GM21723 (cell line): ENCODE data around the gene RSPH1.
A peak's percentile ranks its signal among the peaks of the same experiment; 100 is the strongest.

Source experiments
- ATAC-seq: cut with Tn5 transposase; IDR thresholded peaks from one replicate; pipeline ENCODE4 v1.9.1; 2021; ENCODE audit warnings: mild to moderate bottlenecking, moderate library complexity; ENCODE audit not compliant: unreplicated experiment

The RSPH1 gene

GRCh38 chr21:42496120-42496838 is at the start of gene RSPH1:
Gene RSPH1 (minus strand): TSS chr21:42496224. CDS start chr21:42496186, 38 bp downstream.
- peak; percentile 97 for ATAC-seq

GRCh38 chr21:42545745-42546144 is 49.7 kb upstream of the RSPH1 start:
- ATAC-seq = no peak

- no peak for ATAC-seq
Observed at GRCh38 chr21:42545317-42545716, 49.3 kb upstream of the RSPH1 start.

DNA sequence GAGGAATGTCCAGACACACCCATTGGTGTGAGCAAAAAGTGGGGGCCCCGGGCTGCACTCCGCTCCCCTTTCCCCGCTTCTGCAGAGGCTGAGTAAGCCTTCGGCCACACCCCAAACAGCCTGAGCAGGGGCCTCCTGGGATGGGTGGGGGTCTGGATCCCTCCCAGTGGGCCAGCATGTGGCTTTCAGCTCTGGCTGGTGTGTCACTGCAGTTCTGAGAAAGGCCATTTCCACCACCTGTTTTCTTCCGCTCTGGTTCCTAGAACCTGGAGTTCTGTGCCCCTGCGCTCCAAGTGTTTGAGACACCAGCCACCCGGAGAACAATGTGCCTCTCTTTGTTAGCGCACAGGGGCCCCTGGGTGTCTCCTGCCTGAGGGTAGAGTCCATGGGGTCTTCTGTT is 48.5 kb upstream of the RSPH1 start:
- no peak for ATAC-seq

- no peak for ATAC-seq
Observed at GRCh38 chr21:42543106-42543847, 47.3 kb upstream of the RSPH1 start.

DNA sequence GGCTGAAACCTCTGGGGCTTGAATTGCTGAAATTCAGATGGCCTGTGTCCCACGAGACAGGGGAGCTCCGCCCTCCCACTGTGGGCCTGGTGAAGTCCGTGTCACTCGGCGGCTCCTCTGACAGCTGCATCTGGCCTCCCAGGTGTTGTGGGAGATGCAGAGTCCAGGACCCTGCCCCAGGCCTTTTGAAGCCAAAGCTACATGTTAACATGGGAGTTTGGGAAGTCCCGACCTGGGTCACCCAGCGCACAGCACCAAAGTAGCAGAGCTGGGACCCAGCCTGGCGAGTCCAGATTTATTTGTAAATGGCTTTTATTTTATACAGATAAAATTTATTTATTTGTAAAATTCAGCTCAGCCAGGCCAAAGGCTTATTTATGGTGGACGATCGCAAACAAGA is 46.6 kb upstream of the RSPH1 start:
- no peak for ATAC-seq

DNA sequence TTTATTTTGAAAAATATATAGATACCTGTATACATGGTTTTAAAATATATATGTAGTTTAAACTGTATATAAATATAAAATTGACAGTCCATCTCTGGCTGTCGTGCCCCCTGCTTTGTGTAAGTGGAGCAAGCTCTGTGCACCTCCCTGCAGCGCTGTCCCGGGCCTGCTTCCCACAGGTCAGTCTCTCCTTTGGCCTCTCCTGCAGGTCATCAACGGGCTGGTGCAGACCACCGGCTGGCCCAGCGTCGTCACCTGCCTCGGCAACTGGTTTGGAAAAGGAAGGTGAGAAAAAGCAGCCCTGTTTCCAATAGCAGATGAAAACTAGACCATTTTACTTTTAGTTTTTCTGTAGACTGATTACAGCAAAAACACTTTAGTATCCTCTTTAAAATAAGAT is 46.2 kb upstream of the RSPH1 start:
- ATAC-seq = no peak

DNA sequence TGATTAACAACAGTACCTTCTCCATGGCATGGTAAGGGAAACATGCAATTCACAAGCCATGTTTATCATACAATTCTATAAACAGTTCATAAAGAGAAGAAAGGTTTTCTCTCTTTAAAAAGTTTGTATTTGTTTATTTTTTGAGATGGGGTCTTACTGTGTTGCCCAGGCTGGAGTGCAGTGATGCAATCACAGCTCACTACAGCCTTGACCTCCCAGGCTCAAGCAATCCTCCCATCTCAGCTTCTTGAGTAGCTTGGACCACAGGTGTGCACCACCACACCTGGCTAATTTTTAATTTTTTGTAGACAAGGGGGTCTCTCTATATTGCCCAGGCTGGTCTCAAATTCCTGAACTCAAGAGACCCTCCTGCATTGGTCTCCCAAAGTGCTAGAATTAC is 45.6 kb upstream of the RSPH1 start:
- ATAC-seq = no peak

DNA sequence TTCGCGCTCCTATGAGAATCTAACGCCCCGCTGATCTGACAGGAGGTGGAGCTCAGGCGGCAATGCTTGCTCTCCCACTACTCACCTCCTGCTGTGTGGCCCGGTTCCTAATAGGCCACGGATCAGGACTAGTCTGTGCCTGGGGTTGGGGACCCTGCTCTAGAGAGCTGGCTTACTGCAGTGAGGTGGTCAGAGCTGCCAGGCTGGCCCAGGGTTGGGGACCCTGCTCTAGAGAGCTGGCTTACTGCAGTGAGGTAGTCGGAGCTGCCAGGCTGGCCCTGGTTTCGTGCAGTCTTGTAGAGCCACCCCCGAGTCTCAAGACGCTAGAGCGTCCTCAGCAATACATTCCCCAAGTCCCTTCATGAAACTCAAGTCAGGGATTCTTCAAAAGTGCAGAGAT is 45.1 kb upstream of the RSPH1 start:
- ATAC-seq = no peak

DNA sequence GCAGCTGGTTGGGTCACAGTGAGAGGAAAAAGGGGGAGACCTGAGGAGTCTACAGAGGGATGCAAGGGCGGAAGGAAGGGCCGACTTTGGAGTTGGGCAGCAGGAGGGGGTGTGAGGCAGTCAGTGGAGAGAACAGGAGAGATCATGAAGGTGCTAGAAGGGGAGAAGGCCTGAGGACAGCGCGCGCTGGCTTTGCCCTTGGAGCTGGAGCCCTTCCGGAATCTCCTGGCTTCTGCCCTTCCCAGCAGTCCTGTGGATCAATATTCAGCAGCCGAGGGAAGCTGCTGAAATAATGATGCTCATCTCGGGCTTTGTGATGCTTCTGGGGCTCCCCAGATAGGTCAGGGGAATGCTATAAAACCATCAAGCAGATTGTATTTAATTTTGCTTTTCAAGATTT is 44.4 kb upstream of the RSPH1 start:
- no peak for ATAC-seq

DNA sequence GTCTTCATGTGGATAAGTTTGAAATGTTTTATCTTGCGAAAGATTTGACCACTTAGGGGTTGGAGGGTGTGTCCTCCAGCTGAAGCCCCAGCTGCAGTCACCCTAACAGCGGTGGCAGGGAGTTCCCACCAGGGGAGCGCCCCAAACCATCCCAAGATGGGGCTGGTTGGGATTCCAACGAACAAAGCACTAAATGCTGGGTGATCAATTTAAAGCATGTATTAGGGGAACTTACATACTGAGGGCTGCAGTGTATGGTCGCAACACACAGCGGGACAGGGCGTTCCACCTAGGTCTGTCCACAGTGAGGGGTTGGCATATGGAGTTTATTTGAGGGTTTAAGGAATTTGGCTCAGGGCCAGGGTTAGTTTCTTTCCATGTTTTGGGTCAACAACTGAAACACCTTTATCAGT is 43.9 kb upstream of the RSPH1 start:
- no peak for ATAC-seq

DNA sequence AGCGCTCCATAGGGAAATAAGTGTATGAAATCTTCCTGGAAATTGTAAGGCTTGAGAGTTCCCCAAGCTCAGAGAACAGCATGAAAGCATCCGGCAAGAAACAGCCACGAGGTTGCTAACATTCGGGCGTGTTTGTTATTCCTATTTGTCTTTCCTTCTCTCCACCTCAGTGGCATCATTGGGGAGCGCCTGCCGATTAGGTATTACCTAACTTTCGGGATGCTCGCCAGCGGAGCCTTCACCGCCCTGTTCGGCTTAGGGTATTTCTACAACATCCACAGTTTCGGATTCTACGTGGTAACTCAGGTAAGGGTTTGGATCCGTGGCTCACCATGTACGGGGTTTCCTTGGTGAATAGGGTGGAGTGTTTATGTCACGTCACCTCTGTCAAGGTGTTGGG is 43.3 kb upstream of the RSPH1 start:
- no peak for ATAC-seq

- ATAC-seq = no peak
Observed at GRCh38 chr21:42538479-42539275, 42.7 kb upstream of the RSPH1 start.

GRCh38 chr21:42537106-42537742 is 41.2 kb upstream of the RSPH1 start:
- ATAC-seq = no peak

DNA sequence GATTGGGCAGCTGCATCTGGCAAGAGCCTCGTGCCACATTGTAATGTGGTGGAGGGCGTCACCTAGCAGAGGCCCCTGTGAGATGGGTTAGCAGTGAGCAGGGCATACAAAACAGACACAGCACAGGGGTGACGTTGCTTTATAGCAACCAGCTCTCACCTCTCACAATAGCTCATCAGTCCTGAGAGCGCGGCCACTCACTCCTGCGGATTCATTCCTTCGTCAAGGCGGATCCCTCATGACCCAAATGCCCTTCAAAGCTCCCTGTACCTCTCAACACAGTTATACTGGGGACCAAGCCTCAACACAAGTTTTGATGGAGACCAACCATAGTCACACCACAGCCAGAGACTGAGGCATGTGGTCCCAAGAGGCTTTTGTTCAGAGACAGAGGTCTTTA is 40.6 kb upstream of the RSPH1 start:
- ATAC-seq = no peak

- ATAC-seq = peak; percentile 45
Observed at GRCh38 chr21:42535602-42536171, 39.7 kb upstream of the RSPH1 start.

GRCh38 chr21:42534421-42535378 is 38.7 kb upstream of the RSPH1 start:
- ATAC-seq = peak; percentile 51

- ATAC-seq = no peak
Observed at GRCh38 chr21:42533963-42534355, 37.9 kb upstream of the RSPH1 start.

DNA sequence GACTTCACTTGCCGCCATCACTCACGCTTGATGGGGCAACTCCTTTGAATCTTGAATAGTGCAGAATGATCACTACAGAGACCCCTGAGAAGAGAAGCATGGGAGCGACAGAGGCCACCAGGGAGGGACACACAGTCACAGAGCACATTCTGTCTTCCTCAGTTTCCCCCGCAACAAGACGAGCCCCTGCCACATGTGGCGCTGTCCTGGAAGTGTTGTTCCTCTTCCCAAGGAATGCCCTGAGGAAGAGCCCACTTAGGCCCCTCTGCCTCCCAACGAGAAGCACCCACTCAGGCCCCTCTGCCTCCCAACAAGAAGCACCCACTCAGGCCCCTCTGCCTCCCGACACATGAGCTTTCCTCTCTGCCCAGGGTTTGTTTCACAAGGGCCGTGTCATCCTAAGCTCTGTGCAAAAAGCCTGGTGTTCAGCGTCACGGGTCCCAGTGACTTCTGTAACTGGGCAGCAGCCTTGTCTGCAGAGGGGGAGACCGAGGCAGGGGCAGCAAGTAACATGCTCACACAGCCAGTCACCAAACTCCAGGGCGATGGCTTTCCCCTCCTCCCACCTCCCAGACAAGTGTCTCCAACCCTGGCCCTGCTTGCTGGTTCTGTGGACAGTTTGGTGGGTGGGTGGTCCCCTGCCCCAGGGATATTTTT is 37.4 kb upstream of the RSPH1 start:
- no peak for ATAC-seq
